Parathyroid adenoma (tissue), 2 donors: Measurements from ENCODE around the gene IGSF6.

ENCODE experiments used
- H2AFZ ChIP-seq: fragments of 300-600 bp; sonication (generic); one replicate; pipeline ENCODE4 v1.7.0; 2017; ENCODE audit warnings: antibody characterized with exemption, mild to moderate bottlenecking
- H3K27ac ChIP-seq: fragments of 300-600 bp; sonication (generic); one replicate; pipeline ENCODE4 v1.7.0; 2017
- H3K27me3 ChIP-seq: fragments of 300-600 bp; sonication (generic); one replicate; pipeline ENCODE4 v1.7.0; 2017; ENCODE audit warnings: low read length; ENCODE audit not compliant: control insufficient read depth, insufficient read depth
- H3K36me3 ChIP-seq: fragments of 300-600 bp; sonication (generic); one replicate; pipeline ENCODE4 v1.7.0; 2017; ENCODE audit warnings: low read length; ENCODE audit not compliant: control insufficient read depth, insufficient read depth
- H3K4me1 ChIP-seq: fragments of 300-600 bp; sonication (generic); one replicate; pipeline ENCODE4 v1.7.0; 2017; ENCODE audit warnings: control low read depth
- H3K4me2 ChIP-seq: fragments of 300-600 bp; sonication (generic); one replicate; pipeline ENCODE4 v1.7.0; 2017; ENCODE audit warnings: low read length
- H3K4me3 ChIP-seq: fragments of 300-600 bp; sonication (generic); one replicate; pipeline ENCODE4 v1.7.0; 2017; ENCODE audit warnings: low read depth, low read length
- H3K79me2 ChIP-seq: fragments of 300-600 bp; sonication (generic); one replicate; pipeline ENCODE4 v1.7.0; 2017; ENCODE audit warnings: control low read depth
- H3K9ac ChIP-seq: fragments of 300-600 bp; sonication (generic); one replicate; pipeline ENCODE4 v1.7.0; 2017; ENCODE audit warnings: mild to moderate bottlenecking
- H3K9me3 ChIP-seq: fragments of 300-600 bp; sonication (generic); one replicate; pipeline ENCODE4 v1.7.0; 2017; ENCODE audit warnings: low read length; ENCODE audit not compliant: control insufficient read depth
- TF ChIP-seq, protein P1 (sequence below): fragments of 300-600 bp; sonication (generic); IDR thresholded peaks from one replicate; pipeline ENCODE4 v1.7.0; 2017; ENCODE audit warnings: antibody characterized with exemption, mild to moderate bottlenecking
- donor health status: primary hyperparathyroidism.

The IGSF6 gene

DNA sequence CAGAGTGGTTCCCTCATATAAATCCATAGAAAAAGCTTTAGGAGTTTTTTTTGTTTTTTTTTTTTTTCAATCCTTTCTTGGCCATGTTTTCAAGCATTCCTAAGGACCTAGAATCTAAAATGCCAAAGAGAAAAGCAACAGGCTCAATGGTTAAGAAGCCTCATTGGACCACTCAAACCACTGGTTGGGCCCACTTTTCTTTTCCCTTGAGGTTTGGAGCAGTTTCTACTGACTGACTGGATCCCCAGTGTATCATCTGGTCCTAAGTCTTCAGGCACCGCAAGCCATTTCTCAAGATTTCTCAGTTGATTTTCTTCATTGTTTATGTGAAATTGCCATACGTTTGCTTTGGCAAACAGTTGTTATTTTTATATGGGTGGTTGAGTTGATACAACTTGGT lies 38.6 kb downstream of the IGSF6 start:
- Histone ChIP-seq H3K27ac (no peak overlapping the region), H3K36me3 (no peaks in the 10 kb centered on the region), H2AFZ (no peak overlapping the region), H3K9me3 (no peaks in the 10 kb centered on the region), H3K27me3 (no peaks in the 10 kb centered on the region), H3K79me2 (peaks cover 47% of the 10 kb centered on the region), H3K4me3 (no peak overlapping the region), H3K4me2 (no peak overlapping the region), H3K9ac (no peak overlapping the region), H3K4me1 (peaks cover 28% of the 10 kb centered on the region)
- TF ChIP-seq, protein P1, sequence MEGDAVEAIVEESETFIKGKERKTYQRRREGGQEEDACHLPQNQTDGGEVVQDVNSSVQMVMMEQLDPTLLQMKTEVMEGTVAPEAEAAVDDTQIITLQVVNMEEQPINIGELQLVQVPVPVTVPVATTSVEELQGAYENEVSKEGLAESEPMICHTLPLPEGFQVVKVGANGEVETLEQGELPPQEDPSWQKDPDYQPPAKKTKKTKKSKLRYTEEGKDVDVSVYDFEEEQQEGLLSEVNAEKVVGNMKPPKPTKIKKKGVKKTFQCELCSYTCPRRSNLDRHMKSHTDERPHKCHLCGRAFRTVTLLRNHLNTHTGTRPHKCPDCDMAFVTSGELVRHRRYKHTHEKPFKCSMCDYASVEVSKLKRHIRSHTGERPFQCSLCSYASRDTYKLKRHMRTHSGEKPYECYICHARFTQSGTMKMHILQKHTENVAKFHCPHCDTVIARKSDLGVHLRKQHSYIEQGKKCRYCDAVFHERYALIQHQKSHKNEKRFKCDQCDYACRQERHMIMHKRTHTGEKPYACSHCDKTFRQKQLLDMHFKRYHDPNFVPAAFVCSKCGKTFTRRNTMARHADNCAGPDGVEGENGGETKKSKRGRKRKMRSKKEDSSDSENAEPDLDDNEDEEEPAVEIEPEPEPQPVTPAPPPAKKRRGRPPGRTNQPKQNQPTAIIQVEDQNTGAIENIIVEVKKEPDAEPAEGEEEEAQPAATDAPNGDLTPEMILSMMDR: no peak

- Histone ChIP-seq H3K27ac (no peak overlapping the region), H3K9me3 (no peaks in the 10 kb centered on the region), H3K27me3 (no peaks in the 10 kb centered on the region), H2AFZ (no peak overlapping the region), H3K36me3 (no peaks in the 10 kb centered on the region), H3K9ac (no peak overlapping the region), H3K79me2 (peaks cover 51% of the 10 kb centered on the region), H3K4me1 (peaks cover 26% of the 10 kb centered on the region), H3K4me3 (no peak overlapping the region), H3K4me2 (no peak overlapping the region)
- TF ChIP-seq, protein P1: no peak
Observed at GRCh38 chr16:21613361-21613760, 39.0 kb downstream of the IGSF6 start.

DNA sequence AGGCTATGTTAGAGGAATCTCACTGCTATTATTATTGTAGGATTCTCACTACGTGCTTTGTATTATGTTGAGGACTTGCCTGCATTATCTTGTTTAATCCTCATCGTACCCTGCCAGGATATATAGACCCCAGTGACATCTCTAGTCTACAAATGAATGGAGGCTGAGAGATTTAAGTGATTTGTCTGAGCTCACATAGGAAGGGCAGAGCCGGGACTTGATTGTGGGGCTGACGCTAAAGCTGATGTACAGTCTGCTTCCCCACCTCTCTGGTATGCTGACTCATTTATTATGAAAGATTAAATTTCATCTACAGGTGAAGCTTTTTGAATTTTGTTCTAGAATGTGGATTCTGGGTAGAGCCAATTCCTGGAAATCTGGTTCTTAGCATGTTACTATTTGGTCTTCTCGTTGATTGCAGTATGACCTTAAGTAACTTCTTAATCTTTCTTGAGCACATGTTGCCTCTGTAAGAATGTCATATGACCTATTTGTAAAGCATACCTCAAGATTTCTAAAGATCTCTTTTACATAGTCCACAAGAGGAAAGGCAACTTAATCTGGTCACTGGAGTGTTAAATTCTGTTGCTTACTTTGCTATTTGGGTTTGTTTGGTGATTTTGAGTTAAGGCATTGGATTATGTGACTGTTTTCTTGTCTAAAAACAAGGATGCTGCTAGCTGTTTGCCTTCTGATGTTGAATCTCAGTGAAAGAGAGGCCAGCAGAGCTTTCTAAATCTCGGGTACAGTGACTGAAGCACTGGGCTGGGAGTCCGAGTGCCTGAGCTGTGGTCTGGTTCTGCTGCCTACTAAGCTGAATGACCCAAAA lies 40.6 kb downstream of the IGSF6 start:
- Histone ChIP-seq H3K27me3 (no peaks in the 10 kb centered on the region), H3K36me3 (no peaks in the 10 kb centered on the region), H3K27ac (peak overlapping the region; percentile 59), H3K9me3 (no peaks in the 10 kb centered on the region), H3K9ac (no peak overlapping the region), H3K79me2 (peaks cover 57% of the 10 kb centered on the region), H3K4me1 (peaks cover 26% of the 10 kb centered on the region), H2AFZ (no peak overlapping the region), H3K4me2 (peak overlapping the region; percentile 45), H3K4me3 (peak overlapping the region; percentile 19)
- TF ChIP-seq, protein P1: no peak

- Histone ChIP-seq H3K9ac (no peak overlapping the region), H2AFZ (no peak overlapping the region), H3K36me3 (no peaks in the 10 kb centered on the region), H3K9me3 (no peaks in the 10 kb centered on the region), H3K4me3 (no peak overlapping the region), H3K79me2 (peaks cover 58% of the 10 kb centered on the region), H3K4me1 (peaks cover 26% of the 10 kb centered on the region), H3K27me3 (no peaks in the 10 kb centered on the region), H3K27ac (peak overlapping the region; percentile 59), H3K4me2 (peak overlapping the region; percentile 45)
- TF ChIP-seq, protein P1: no peak
Observed at GRCh38 chr16:21611198-21611555, 41.2 kb downstream of the IGSF6 start.

DNA sequence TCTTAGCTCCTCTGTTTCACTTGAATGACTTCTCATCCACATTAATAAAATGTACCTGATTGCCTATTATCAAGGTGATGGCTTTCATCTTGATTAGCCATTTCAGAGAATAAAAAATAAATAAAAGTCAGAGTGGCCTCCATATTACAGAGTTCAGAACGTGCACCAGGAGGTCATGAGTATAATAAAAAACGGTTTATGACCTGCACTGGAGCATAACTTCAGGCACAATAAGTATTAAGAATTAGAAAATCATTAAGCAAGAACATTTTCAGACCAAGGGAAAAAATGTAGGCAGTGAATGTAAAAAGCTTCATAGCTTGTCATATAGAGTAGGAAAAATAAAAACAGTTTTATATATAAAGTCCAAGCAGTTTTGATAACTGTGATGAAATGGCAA lies 41.6 kb downstream of the IGSF6 start:
- Histone ChIP-seq H3K9ac (no peak overlapping the region), H3K79me2 (peaks cover 57% of the 10 kb centered on the region), H3K4me3 (no peak overlapping the region), H3K4me1 (peaks cover 26% of the 10 kb centered on the region), H3K4me2 (no peak overlapping the region), H3K9me3 (no peaks in the 10 kb centered on the region), H2AFZ (no peak overlapping the region), H3K27me3 (no peaks in the 10 kb centered on the region), H3K27ac (no peak overlapping the region), H3K36me3 (no peaks in the 10 kb centered on the region)
- TF ChIP-seq, protein P1: no peak
